NB4 (cell line): Measurements from ENCODE around the gene CREB3L2.

Source experiments
- MYC ChIP-seq: IDR thresholded peaks from 2 replicates; pipeline ENCODE4 v1.6.1; 2011; ENCODE audit warnings: low read depth, low read length
- TF ChIP-seq, protein P1 (sequence below): IDR thresholded peaks from one replicate; pipeline ENCODE4 v1.5.1; 2012; ENCODE audit warnings: low read depth, low read length

DNA sequence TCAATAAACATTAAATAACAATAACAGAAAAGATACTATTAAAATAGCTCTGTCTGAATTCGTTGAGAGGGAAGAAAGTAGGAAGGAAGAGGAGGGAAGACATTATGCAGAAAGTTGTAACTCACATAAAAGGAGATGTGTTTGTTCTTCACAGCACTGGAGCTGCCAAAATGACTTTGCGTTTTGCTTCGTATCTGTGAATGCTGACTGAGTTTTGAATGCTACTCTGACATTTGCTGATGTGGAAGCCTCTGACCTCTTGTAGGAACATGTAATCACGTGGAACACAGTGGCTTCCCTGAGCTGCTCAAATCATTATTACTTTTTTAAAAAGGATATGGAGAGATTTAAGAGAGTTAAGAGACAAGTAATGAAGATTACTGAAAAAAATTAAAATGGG, 139.5 kb downstream of the CREB3L2 start:
- TF ChIP-seq, protein P1, sequence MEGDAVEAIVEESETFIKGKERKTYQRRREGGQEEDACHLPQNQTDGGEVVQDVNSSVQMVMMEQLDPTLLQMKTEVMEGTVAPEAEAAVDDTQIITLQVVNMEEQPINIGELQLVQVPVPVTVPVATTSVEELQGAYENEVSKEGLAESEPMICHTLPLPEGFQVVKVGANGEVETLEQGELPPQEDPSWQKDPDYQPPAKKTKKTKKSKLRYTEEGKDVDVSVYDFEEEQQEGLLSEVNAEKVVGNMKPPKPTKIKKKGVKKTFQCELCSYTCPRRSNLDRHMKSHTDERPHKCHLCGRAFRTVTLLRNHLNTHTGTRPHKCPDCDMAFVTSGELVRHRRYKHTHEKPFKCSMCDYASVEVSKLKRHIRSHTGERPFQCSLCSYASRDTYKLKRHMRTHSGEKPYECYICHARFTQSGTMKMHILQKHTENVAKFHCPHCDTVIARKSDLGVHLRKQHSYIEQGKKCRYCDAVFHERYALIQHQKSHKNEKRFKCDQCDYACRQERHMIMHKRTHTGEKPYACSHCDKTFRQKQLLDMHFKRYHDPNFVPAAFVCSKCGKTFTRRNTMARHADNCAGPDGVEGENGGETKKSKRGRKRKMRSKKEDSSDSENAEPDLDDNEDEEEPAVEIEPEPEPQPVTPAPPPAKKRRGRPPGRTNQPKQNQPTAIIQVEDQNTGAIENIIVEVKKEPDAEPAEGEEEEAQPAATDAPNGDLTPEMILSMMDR, result no peak
- no peak for TF ChIP-seq MYC
